PC-3 (cell line): ENCODE results near the gene RAI1. TPM values are rescaled to one million over a fixed set of nuclear protein-coding genes. Genes with fewer than 3 reads are reported as not detected.

ENCODE experiments used
- ATAC-seq: fragments of 200-7000 bp; cut with Tn5 transposase; 2 replicates; pipeline ENCODE4 v1.9.1; 2020; ENCODE audit warnings: mild to moderate bottlenecking, moderate library complexity
- BruUV-seq: library from RNA; stranded (reverse); fragments of 400-500 nt; replicated peaks from 2 replicates; lab custom pipeline; 2021; lab: Mats Ljungman, UMichigan
- CTCF ChIA-PET: fragments of 300-600 bp; sonication (Branson Sonifier 250); formaldehyde crosslinking; loops from one replicate; lab custom pipeline; 2022; ENCODE audit warnings: antibody characterized with exemption; lab: Charles Lee
- POLR2A ChIA-PET: fragments of 300-600 bp; sonication (Branson Sonifier 250); formaldehyde crosslinking; loops from one replicate; lab custom pipeline; 2022; ENCODE audit warnings: antibody characterized with exemption; ENCODE audit not compliant: unreplicated experiment; lab: Charles Lee
- DNase-seq: peaks from one replicate; pipeline ENCODE4 v3.0.0-alpha.2; 2015
- H2AFZ ChIP-seq: fragments of 300-600 bp; sonication (generic); 2 replicates; pipeline ENCODE4 v1.6.0; 2016; ENCODE audit warnings: antibody characterized with exemption, low read length
- H3F3A ChIP-seq: fragments of 300-600 bp; sonication (generic); one replicate; pipeline ENCODE4 v1.6.0; 2017; ENCODE audit warnings: antibody characterized with exemption, low read length, control low read depth, mild to moderate bottlenecking; ENCODE audit not compliant: unreplicated experiment
- H3K27ac ChIP-seq: fragments of 300-600 bp; sonication (generic); 2 replicates; pipeline ENCODE4 v1.5.1; 2016; ENCODE audit warnings: mild to moderate bottlenecking, low read length
- H3K27me3 ChIP-seq: fragments of 300-600 bp; sonication (generic); 2 replicates; pipeline ENCODE4 v1.6.1; 2016; ENCODE audit warnings: low read length, mixed read lengths
- H3K36me3 ChIP-seq: fragments of 300-600 bp; sonication (generic); 2 replicates; pipeline ENCODE4 v1.6.1; 2016; ENCODE audit warnings: low read depth, mixed run types, low read length, mixed read lengths
- H3K4me1 ChIP-seq: fragments of 300-600 bp; sonication (generic); 2 replicates; pipeline ENCODE4 v1.5.1; 2016; ENCODE audit warnings: low read length; ENCODE audit not compliant: insufficient read depth
- H3K4me2 ChIP-seq: fragments of 300-600 bp; sonication (generic); 2 replicates; pipeline ENCODE4 v1.6.0; 2016; ENCODE audit warnings: low read length
- H3K4me3 ChIP-seq: fragments of 300-600 bp; sonication (generic); 2 replicates; pipeline ENCODE4 v1.5.1; 2016; ENCODE audit warnings: mild to moderate bottlenecking, low read length, mixed read lengths
- H3K79me2 ChIP-seq: fragments of 300-600 bp; sonication (generic); 2 replicates; pipeline ENCODE4 v1.6.1; 2017; ENCODE audit warnings: low read length, mixed read lengths
- H3K9ac ChIP-seq: fragments of 300-600 bp; sonication (generic); 2 replicates; pipeline ENCODE4 v1.6.0; 2016; ENCODE audit warnings: mild to moderate bottlenecking, low read length
- H3K9me2 ChIP-seq: fragments of 300-600 bp; sonication (generic); replicated peaks from 2 replicates; pipeline ENCODE4 v1.6.1; 2016; ENCODE audit warnings: mixed run types, low read length, mixed read lengths
- H3K9me3 ChIP-seq: fragments of 300-600 bp; sonication (generic); 2 replicates; pipeline ENCODE4 v1.6.1; 2016; ENCODE audit warnings: low read length, mixed read lengths
- H4K20me1 ChIP-seq: fragments of 300-600 bp; sonication (generic); 2 replicates; pipeline ENCODE4 v1.6.1; 2016; ENCODE audit warnings: low read length, mixed read lengths
- CTCF ChIP-seq: fragments of 300-600 bp; sonication (generic); conservative IDR thresholded peaks from 2 replicates; pipeline ENCODE4 v1.5.1; 2017; ENCODE audit warnings: antibody characterized with exemption, low read depth, mild to moderate bottlenecking, low read length
- EZH2 ChIP-seq: fragments of 300-600 bp; sonication (generic); IDR thresholded peaks from one replicate; pipeline ENCODE4 v1.6.1; 2017; ENCODE audit warnings: antibody characterized with exemption, mild to moderate bottlenecking, low read length; ENCODE audit not compliant: unreplicated experiment
- EZH2phosphoT487 ChIP-seq: fragments of 300-600 bp; sonication (generic); IDR thresholded peaks from 2 replicates; pipeline ENCODE4 v1.6.1; 2018; ENCODE audit warnings: mild to moderate bottlenecking, antibody characterized with exemption, low read length, borderline replicate concordance
- intact Hi-C: fragments of 100-400 bp; cut with micrococcal nuclease; formaldehyde crosslinking; loops from 2 replicates; pipeline ENCODE4 v1.9.0; 2023
- microRNA-seq: library from miRNA; unstranded; fragments of <30 nt; microRNA quantifications from one replicate; pipeline ENCODE4 v1.1.0, GENCODE V29; 2020; ENCODE audit not compliant: unreplicated experiment
- total RNA-seq: library from RNA; depleted of rRNA; stranded (reverse); fragments of >200 nt; gene quantifications from 2 replicates; pipeline ENCODE4 v1.2.3, GENCODE V29; 2014; rRNA removed

Gene RAI1
- total RNA-seq, 1 experiment from 2014 or later = 33.0 TPM

DNA sequence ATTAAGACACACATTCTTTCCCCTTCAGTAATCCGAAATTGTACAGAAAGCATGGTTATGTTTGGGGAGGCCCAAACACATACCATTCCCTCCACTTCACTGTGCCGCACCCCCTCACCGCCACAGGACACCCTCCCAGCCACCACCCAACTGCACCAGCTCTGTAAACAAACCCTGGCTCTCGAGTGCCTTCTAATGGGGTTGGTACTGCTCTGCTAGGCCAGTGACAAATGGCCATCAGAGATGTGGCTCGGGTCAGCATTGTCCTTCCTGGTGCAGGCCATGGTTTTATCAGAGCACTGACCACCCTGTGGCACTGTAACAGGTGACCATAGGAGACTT is 179.5 kb downstream of the RAI1 start:
- H3K4me3 ChIP-seq = no peak overlapping the region
- H3K27ac ChIP-seq = no peak overlapping the region
- no peaks in the 10 kb centered on the region for H3K79me2 ChIP-seq
- H3K9me2 ChIP-seq = no peaks in the 10 kb centered on the region
- ChIA-PET CTCF (no interaction called here), POLR2A (no interaction called here)
- DNase-seq (no peak), ATAC-seq (peak; percentile 27; the same call in 1 of the 2 replicates)
- no peak for TF ChIP-seq EZH2phosphoT487
- no peak for TF ChIP-seq CTCF
- TF ChIP-seq EZH2 = no peak
- peaks cover 3% of the 10 kb centered on the region for H3K36me3 ChIP-seq
- no peaks in the 10 kb centered on the region for H3K9me3 ChIP-seq
- H3K9ac ChIP-seq = no peak overlapping the region
- no peaks in the 10 kb centered on the region for H3K4me1 ChIP-seq
- no peaks in the 10 kb centered on the region for H3F3A ChIP-seq
- H4K20me1 ChIP-seq = no peaks in the 10 kb centered on the region
- H3K27me3 ChIP-seq = no peaks in the 10 kb centered on the region
- intact Hi-C loops = loop anchor here (2.0 to 5.0 kb wide), 2 partner anchors 48 to 178 kb away; partner anchors contain the start of gene RAI1
- H3K4me2 ChIP-seq = no peak overlapping the region
- BruUV-seq = no TSS peak
- H2AFZ ChIP-seq = no peak overlapping the region

Small RNAs within 50 kb of the gene (microRNA-seq; reads per million reads assigned to microRNA genes)
- gene MIR33B (113 reads per million, percentile 64 among the genes with 10 or more reads in this experiment), gene MIR6777 (1.5 reads per million)

Other genes starting within 250 kb of the RAI1 start
- gene MED9, start 204.5 kb upstream of the RAI1 start, total RNA-seq = 21.9 and 28.3 TPM in 2 replicates
- gene RASD1, start 185.1 kb upstream of the RAI1 start, total RNA-seq = 59.0 and 82.6 TPM in 2 replicates
- gene PEMT, start 89.8 kb upstream of the RAI1 start, total RNA-seq = 137 and 178 TPM in 2 replicates
- gene SREBF1, start 155.5 kb downstream of the RAI1 start, total RNA-seq = 167 and 194 TPM in 2 replicates